Hepatocyte (in vitro differentiated cells): ENCODE measurements around the gene WFDC6. TPM values are rescaled to one million over a fixed set of nuclear protein-coding genes. Genes with fewer than 3 reads are reported as not detected.
"Not testable (repeated sequence)": the region's sequence is repeated elsewhere in the genome, so short reads cannot be mapped to it uniquely, and the experiment has no call there.

Source experiments
- DNase-seq: peaks from one replicate; pipeline ENCODE4 v3.0.0-alpha.2; 2016; ENCODE audit warnings: low spot score
- H2AFZ ChIP-seq: fragments of 200-600 bp; sonication (generic); 2 replicates; pipeline ENCODE4 v1.6.0; 2016; ENCODE audit warnings: antibody characterized with exemption, mild to moderate bottlenecking
- H3K27ac ChIP-seq: fragments of 200-600 bp; sonication (generic); 2 replicates; pipeline ENCODE4 v1.5.1; 2016; ENCODE audit warnings: mild to moderate bottlenecking
- H3K27me3 ChIP-seq: fragments of 200-600 bp; sonication (generic); 2 replicates; pipeline ENCODE4 v1.6.1; 2016
- H3K36me3 ChIP-seq: fragments of 200-600 bp; sonication (generic); replicated peaks from 2 replicates; pipeline ENCODE4 v1.5.1; 2016; ENCODE audit warnings: low read depth; ENCODE audit not compliant: insufficient read depth
- H3K4me1 ChIP-seq: fragments of 200-600 bp; sonication (generic); 2 replicates; pipeline ENCODE4 v1.5.1; 2016; ENCODE audit warnings: mild to moderate bottlenecking, moderate library complexity; ENCODE audit not compliant: insufficient read depth
- H3K4me2 ChIP-seq: fragments of 200-600 bp; sonication (generic); 2 replicates; pipeline ENCODE4 v1.6.0; 2016
- H3K4me3 ChIP-seq: fragments of 200-600 bp; sonication (generic); 2 replicates; pipeline ENCODE4 v1.5.1; 2016; ENCODE audit warnings: mild to moderate bottlenecking
- H3K79me2 ChIP-seq: fragments of 200-600 bp; sonication (generic); 2 replicates; pipeline ENCODE4 v1.6.0; 2017; ENCODE audit warnings: mild to moderate bottlenecking
- H3K9me2 ChIP-seq: fragments of 200-600 bp; sonication (generic); replicated peaks from 2 replicates; pipeline ENCODE4 v1.6.0; 2017; ENCODE audit warnings: mild to moderate bottlenecking; ENCODE audit not compliant: insufficient read depth
- H3K9me3 ChIP-seq: fragments of 200-600 bp; sonication (generic); 2 replicates; pipeline ENCODE4 v1.5.1; 2016; ENCODE audit warnings: low read depth, mild to moderate bottlenecking
- H4K20me1 ChIP-seq: fragments of 200-600 bp; sonication (generic); 2 replicates; pipeline ENCODE4 v1.6.0; 2016; ENCODE audit warnings: mild to moderate bottlenecking; ENCODE audit not compliant: insufficient read depth, poor library complexity, severe bottlenecking
- EZH2 ChIP-seq: fragments of 200-600 bp; sonication (generic); IDR thresholded peaks from 2 replicates; pipeline ENCODE4 v1.6.1; 2016; ENCODE audit warnings: antibody characterized with exemption, mild to moderate bottlenecking, borderline replicate concordance
- EZH2phosphoT487 ChIP-seq: fragments of 200-600 bp; sonication (generic); IDR thresholded peaks from one replicate; pipeline ENCODE4 v1.6.1; 2018; ENCODE audit warnings: antibody characterized with exemption, mild to moderate bottlenecking, low read depth, moderate library complexity; ENCODE audit not compliant: unreplicated experiment, severe bottlenecking
- WGBS: methylation state at CpG from one replicate; pipeline ENCODE4 v1.1.6; 2016; ENCODE audit warnings: low lambda C conversion rate; ENCODE audit errors: missing lambda C conversion rate; 5-methylcytosine and 5-hydroxymethylcytosine counted together
- polyA plus RNA-seq: library from polyadenylated mRNA; unstranded; fragments of >200 nt; fragmentation: Nextera tagmentation; extraction: Ambion mirVana; gene quantifications from 2 replicates; pipeline ENCODE4 v1.2.1, GENCODE V29; 2016
- total RNA-seq: library from RNA; depleted of rRNA; stranded (reverse); fragments of >200 nt; gene quantifications from 2 replicates; pipeline ENCODE4 v1.2.3, GENCODE V29; 2014
- TF ChIP-seq, protein P1 (sequence below): fragments of 200-600 bp; sonication (generic); IDR thresholded peaks from 2 replicates; pipeline ENCODE4 v1.5.1; 2016; ENCODE audit warnings: antibody characterized with exemption, mild to moderate bottlenecking; ENCODE audit not compliant: poor library complexity

The WFDC6 gene
- not detected in 2 replicates for total RNA-seq
- polyA plus RNA-seq = not detected in 2 replicates

DNA sequence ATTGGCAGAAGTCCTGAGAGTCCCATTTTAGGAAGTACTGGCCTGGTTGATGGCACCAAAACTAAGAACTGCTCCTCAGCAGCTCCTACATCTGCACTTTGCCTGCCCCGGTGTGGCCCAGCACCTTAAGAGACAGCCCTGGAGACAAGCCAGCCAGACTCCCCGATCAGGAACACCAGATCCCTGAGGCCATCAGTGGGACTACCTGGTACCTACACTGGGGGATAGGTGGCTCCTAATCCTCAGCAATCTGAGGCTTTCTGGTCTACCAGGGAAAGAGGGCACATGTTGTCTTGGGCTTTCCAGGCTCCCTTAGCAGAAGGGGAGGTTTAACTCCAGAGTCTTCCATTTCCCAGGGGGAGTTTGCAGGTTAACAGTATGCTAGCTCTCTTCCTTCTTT, at the start of gene WFDC6:
Gene WFDC6 (minus strand): TSS at position 101 of the 400 bp plus-strand sequence. CDS start 75 bp downstream, at position 26.
- Histone ChIP-seq H3K27ac (no peak within 1 kb of the TSS), H4K20me1 (no peaks in the 10 kb centered on the region), H3K79me2 (no peaks in the 10 kb centered on the region), H3K27me3 (peaks cover 17% of the 10 kb centered on the region), H3K4me2 (no peak within 1 kb of the TSS), H3K9me2 (no peaks in the 10 kb centered on the region), H3K36me3 (no peaks in the 10 kb centered on the region), H2AFZ (no peak within 1 kb of the TSS), H3K4me1 (no peaks in the 10 kb centered on the region), H3K9me3 (no peaks in the 10 kb centered on the region), H3K4me3 (no peak within 1 kb of the TSS)
- TF ChIP-seq EZH2 = no peak
- TF ChIP-seq EZH2phosphoT487 = no peak
- TF ChIP-seq, protein P1, sequence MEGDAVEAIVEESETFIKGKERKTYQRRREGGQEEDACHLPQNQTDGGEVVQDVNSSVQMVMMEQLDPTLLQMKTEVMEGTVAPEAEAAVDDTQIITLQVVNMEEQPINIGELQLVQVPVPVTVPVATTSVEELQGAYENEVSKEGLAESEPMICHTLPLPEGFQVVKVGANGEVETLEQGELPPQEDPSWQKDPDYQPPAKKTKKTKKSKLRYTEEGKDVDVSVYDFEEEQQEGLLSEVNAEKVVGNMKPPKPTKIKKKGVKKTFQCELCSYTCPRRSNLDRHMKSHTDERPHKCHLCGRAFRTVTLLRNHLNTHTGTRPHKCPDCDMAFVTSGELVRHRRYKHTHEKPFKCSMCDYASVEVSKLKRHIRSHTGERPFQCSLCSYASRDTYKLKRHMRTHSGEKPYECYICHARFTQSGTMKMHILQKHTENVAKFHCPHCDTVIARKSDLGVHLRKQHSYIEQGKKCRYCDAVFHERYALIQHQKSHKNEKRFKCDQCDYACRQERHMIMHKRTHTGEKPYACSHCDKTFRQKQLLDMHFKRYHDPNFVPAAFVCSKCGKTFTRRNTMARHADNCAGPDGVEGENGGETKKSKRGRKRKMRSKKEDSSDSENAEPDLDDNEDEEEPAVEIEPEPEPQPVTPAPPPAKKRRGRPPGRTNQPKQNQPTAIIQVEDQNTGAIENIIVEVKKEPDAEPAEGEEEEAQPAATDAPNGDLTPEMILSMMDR = no peak
- WGBS = 79% methylated on average over 2 of the region's 2 CpGs
- DNase-seq = no peak

DNA sequence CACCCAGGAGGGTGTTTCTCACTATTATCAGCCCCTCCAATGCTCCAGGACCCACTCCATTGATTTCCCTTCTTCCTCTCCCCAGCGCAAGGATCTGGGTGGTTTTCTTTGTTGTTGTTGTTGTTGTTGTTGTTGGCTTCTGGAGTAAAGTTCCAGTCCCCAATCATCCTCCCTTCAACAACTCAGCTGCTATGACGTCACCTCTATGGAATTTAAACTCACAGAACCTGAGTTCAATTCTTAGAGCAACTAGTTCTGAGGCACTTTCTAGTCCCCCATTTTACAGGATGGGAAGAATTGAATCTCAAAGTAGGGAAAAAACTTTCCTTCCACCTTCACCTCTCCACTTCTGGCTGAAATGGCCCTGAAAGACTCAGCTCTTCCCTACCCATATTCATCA, 49.5 kb upstream of the WFDC6 start:
- H3K4me2 ChIP-seq = no peak overlapping the region
- 80% methylated on average over 2 of the region's 2 CpGs for WGBS
- no peaks in the 10 kb centered on the region for H3K27me3 ChIP-seq

DNA sequence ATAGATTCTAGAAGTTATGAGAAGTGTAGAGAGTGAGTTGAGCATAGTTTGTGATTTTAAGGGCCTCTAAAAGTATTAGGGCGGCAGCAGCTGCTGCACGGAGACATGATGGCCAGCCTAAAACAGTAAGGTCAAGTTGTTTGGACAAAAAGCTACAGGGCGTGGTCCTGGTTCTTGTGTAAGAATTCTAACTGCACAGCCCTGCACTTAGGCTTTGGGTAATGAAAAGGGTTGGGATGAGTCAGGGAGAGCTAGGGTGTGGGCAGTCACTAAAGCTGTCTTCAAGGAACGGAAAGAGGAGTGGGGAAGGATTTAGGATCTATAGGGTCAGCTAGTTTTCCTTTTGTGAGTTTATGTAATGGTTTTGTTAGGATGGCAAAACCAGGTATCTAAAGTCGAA, 46.7 kb upstream of the WFDC6 start:
- H4K20me1 ChIP-seq = not testable (repeated sequence)
- WGBS = 90% methylated on average over 5 of the region's 5 CpGs

More for the DNA sequence above, 49.5 kb upstream of the WFDC6 start:
- no peaks in the 10 kb centered on the region for H3K36me3 ChIP-seq
- H4K20me1 ChIP-seq = no peaks in the 10 kb centered on the region
- no peaks in the 10 kb centered on the region for H3K79me2 ChIP-seq
- no peaks in the 10 kb centered on the region for H3K9me2 ChIP-seq
- no peak overlapping the region for H3K4me3 ChIP-seq
- DNase-seq = no peak
- no peaks in the 10 kb centered on the region for H3K9me3 ChIP-seq
- TF ChIP-seq EZH2 (no peak), EZH2phosphoT487 (no peak)
- TF ChIP-seq, protein P1 = no peak
- no peak overlapping the region for H2AFZ ChIP-seq
- H3K4me1 ChIP-seq = no peaks in the 10 kb centered on the region
- no peak overlapping the region for H3K27ac ChIP-seq

DNA sequence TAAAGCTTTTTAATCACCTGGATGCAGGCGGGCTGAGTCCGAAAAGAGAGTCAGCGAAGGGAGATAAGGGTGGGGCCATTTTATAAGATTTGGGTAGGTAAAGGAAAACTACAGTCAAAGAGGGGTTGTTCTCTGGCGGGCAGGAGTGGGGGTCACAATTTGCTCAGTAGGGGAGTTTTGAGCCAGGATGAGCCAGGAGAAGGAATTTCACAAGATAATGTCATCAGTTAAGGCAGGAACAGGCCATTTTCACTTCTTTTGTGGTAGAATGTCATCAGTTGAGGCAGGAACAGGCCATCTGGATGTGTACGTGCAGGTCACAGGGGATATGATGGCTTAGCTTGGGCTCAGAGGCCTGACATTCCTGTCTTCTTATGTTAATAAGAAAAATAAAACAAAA, 45.0 kb upstream of the WFDC6 start:
- not testable (repeated sequence) for H3K9me2 ChIP-seq, H2AFZ ChIP-seq, H4K20me1 ChIP-seq, H3K9me3 ChIP-seq, H3K27ac ChIP-seq, H3K4me2 ChIP-seq, H3K4me1 ChIP-seq, H3K79me2 ChIP-seq, H3K4me3 ChIP-seq, H3K36me3 ChIP-seq, DNase-seq, H3K27me3 ChIP-seq
- WGBS = 78% methylated on average over 5 of the region's 5 CpGs

More for the DNA sequence above, 46.7 kb upstream of the WFDC6 start:
- not testable (repeated sequence) for H2AFZ ChIP-seq, H3K27me3 ChIP-seq, H3K9me3 ChIP-seq, H3K9me2 ChIP-seq, H3K36me3 ChIP-seq, H3K4me3 ChIP-seq, H3K4me1 ChIP-seq, H3K79me2 ChIP-seq, DNase-seq, H3K27ac ChIP-seq, H3K4me2 ChIP-seq

DNA sequence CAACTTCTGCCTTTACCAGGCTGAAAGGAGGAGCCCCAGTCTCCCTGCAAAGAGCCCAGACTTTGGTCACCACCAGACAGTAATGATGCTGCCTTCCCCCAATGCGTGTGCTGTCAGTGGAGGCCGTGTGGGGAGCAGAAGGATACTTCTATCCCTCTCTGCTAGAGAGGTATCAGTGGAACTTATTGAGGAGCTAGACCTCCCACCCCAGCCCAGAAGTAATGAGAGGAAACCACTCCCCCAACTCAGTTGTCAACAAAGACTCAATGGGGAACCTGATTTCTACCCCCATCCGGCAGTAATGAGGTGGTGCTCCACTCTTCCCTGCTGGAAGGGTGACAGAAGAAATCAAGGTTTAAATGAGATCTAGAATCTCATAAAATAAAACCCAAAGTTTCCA, 44.2 kb upstream of the WFDC6 start:
- H3K27me3 ChIP-seq = no peaks in the 10 kb centered on the region
- H2AFZ ChIP-seq = no peak overlapping the region
- no peaks in the 10 kb centered on the region for H3K36me3 ChIP-seq
- WGBS = 72% methylated on average over 3 of the region's 3 CpGs
- H3K4me3 ChIP-seq = no peak overlapping the region
- no peaks in the 10 kb centered on the region for H3K9me2 ChIP-seq
- H3K4me1 ChIP-seq = no peaks in the 10 kb centered on the region
- no peak overlapping the region for H3K27ac ChIP-seq
- no peak for TF ChIP-seq EZH2
- TF ChIP-seq EZH2phosphoT487 = no peak
- TF ChIP-seq, protein P1 = no peak
- H3K9me3 ChIP-seq = no peaks in the 10 kb centered on the region
- H3K79me2 ChIP-seq = no peaks in the 10 kb centered on the region
- H3K4me2 ChIP-seq = no peak overlapping the region
- DNase-seq = no peak
- H4K20me1 ChIP-seq = no peaks in the 10 kb centered on the region
